ENCODE measurements around the gene CARNS1.
"Not testable (repeated sequence)": the region's sequence is repeated elsewhere in the genome, so short reads cannot be mapped to it uniquely, and the experiment has no call there.

The CARNS1 gene

DNA sequence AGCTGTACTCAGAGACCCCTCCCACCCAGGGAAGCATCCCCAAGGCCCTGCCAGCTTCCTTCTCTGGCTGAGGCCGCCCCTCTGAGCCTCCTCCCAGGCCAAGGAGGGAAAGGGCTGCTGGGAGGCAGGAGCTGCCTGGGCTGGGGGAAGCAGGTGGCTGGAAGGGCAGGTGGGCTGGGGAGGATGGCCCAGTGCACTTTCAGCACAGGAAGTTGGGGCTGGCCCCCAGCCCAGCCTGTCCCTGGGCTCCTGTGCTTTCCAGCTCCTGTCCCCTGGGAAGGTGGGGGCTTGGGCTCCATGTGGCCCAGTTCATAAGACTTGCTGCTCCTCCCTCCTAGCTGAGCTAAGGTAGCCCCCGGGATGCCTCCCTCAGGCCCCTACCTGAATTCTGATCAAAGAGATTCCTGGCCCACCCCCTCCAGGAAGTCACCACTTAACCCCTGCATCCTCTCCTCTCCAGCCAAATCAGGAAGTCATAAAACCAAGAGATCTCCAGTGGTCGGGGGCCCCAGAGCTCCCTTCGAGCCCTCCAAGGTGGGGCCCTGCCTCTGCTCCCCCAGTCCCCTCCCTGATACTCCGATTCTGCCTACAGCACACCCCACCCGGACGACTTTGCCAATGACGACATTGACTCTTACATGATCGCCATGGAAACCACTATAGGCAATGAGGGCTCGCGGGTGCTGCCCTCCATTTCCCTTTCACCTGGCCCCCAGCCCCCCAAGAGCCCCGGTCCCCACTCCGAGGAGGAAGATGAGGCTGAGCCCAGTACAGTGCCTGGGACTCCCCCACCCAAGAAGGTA, 18.7 kb upstream of the CARNS1 start:
- DNase-seq (ENCODE audit: low read depth): no peak

DNA sequence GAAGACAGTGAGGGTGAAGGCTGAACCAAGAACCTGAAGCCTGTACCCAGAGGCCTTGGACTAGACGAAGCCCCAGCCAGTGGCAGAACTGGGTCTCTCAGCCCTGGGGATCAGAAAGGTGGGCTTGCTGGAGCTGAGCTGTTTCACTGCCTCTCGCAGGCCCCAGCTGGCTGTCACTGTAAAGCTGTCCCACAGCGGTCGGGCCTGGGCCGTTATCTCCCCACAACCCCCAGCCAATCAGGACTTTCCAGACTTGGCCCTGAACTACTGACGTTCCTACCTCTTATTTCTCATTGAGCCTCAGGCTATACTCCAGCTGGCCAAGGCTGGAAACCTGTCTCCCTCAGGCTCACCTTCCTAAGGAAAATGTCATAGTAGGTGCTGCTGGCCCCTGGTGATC, 17.9 kb upstream of the CARNS1 start:
- DNase-seq (ENCODE audit: low read depth): no peak

DNA sequence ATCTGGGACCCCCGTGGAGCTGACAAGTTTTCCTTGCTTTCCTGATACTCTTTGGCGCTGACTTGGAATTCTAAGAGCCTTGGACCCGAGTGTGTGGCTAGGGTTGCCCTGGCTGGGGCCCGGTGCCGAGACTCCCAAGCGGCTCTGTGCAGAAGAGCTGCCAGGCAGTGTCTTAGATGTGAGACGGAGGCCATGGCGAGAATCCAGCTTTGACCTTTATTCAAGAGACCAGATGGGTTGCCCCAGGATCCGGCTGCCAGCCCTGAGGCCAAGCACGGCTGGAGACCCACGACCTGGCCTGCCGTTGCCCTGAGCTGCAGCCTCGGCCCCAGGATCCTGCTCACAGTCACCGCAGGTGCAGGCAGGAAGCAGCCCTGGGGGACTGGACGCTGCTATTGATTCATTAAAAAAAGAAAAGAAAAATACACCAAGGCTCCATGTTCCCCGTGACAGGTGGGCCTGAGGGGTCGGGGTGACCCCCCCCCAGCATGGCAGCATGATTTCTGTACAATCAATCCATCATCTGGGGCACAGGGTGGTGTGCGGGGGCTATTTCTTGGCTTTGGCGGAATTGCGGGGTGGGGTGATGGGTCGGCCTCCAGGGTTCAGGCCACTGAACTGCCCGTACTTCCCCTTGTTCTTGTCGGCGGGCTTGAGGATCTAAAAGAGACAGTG, 17.4 kb upstream of the CARNS1 start:
- DNase-seq (ENCODE audit: low read depth): no peak

DNA sequence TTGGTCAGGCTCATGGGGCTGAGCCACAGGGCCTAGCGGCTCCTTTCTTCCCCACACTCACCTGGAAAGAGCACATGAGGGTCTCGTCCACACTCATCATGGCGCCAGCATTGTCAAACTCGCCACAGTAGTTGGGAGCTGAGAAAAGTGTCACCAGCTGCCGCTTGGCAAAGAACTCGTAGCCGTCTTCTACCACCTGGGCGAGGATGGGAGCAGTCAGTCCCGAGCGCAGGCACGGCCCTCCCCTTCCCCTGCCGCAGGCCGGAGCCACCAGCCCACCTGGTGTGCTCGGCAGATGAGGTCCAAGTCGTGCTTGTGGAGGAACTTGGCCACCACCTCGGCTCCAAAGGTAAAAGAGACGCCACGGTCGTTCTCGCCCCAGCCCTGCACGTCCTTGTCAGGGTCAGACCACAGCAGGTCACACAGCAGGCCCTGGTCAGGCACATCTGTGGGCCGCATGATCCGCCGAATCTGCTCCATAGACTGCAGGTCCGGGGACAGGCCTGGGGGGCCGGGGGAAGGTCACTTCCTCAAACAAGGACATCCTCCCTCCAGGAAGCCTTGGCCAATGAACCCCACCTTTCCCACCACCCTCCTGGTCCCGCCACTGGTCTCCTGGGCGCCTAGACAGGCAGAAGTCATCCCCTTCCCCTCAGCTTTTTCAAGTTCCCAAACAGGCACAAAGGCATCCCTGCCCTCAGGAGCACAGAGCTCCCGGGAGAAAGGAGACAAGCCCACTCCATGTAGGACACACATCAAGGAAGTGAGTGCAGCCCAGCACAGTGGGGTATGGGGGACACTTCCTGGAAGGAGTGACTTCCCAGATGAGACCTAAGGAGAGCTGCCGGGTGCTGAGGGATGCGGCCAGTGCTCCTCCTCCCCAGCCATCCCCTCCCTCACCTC, 16.6 kb upstream of the CARNS1 start:
- DNase-seq (ENCODE audit: low read depth): no peak

DNA sequence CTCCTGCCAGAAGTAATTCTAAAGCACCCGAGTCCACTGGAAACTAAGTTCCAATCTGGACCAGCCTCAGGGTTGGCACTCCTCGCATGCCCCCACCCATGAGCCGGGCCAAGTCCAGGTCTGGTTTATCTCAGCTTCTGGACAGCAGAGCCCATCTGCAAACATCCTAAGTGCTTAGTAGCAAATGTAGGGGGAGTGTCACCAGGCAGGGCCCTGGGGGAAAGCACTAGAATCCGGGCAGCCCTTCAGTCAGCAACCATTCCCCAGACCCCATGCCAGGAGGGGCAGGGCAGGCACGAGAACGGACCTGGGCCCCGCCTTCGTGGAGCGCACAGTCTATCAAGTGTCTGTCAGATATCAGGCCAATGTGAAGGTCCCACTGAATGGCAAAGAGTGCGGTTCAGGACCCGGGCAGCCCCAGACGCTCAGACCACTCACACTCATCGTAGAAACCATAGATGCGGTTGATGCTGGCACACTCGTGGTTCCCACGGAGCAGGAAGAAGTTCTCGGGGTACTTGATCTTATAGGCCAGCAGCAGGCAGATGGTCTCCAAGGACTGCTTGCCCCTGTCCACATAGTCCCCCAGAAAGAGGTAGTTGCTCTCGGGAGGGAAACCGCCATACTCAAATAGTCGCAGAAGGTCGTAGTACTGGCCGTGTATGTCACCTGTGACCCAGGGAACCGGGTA, 15.1 kb upstream of the CARNS1 start:
- DNase-seq (ENCODE audit: low read depth): no peak

DNA sequence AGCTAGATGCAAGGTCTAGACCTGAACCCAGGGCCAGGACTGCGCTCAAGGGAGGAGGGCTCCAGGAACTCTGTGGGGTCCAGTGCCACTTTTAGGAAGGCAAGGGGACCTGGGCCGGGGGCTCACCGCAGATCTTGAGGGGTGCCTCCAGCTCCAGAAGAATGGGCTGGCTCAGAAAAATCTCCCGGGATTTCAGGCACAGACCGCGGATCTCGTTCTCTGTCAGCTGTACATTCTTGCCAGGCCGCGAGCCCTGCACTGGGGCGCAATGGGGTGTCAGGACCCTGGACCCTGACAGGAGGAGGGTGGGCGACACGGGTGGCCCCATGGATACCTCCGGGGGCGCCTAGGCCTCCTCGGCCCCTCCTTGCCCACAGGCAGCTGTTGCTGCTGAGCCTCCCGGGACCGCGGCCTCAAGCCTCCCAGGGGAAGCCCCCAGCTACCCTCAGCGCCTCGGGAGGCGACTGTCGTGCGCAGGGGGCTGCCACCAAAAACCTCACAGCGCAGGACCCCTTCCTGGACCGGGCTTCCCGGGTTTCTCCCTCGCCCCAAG, 14.5 kb upstream of the CARNS1 start:
- DNase-seq (ENCODE audit: low read depth): no peak

DNA sequence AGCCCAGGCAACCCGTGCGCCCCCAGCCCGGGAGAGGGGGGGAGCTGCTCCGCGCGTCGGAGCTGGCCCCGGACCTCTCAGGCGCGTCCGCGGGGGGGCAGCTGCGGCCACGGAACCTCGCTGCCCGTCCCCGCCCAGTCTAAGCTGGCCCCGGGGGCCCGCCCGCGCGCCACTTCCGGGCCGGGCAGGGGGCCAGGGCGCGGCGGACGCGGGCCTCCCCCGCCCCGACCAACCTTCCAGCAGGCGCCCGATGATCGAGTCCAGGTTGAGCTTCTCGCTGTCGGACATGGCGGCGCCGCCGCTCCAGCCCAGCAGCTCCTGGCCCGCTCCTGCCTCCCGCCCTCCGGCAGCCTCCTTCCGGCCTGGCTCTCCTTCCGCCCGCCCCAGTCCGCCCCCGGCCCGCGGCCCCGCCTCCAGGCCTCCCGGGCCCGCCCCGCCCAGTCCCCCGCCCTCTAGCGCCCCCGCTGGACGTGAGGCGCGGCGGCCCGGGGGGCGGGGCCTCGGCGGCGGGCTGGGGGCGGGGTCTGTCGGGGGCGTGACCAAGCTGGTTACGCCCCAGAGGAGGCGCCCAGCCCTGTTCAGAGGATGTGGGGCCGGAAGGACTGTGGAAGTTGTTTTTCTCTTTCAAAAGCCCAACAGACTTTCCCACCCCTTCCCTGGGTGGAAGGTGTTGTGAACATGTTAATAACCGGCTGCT, 13.8 kb upstream of the CARNS1 start, which contains the start of gene PPP1CA:
TSS of gene PPP1CA (minus strand) at position 364 of the 697 bp plus-strand sequence. CDS start at position 288, 76 bp downstream.
- peak; percentile 84 for DNase-seq (ENCODE audit: low read depth)

DNA sequence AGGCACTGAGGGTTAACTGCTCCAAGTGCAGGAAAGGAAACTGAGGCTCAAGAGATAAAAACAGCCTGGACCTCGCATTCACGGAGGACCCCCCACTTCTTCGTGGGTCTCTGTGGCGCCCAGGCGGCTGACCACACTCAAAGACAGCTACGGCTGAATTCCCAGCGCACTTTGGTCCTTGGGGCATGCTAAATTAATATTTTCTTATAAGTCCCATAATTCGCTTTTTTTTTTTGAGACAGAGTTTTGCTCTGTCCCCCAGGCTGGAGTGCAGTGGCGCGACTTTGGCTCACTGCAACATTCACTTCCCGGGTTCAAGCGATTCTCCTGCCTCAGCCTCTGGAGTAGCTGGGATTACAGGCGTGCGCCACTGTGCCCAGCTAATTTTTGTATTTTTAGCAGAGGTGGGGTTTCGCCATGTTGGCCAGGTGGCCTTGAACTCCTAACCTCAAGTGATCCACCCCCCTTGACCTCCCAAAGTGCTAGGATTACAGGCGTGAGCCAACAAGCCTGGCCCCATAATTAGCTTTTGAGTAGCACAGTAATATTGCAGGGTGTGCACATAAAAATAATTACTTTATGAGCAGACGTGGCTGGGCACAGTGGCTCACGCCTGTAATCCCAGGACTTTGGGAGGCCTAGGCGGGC, 13.2 kb upstream of the CARNS1 start:
- DNase-seq (ENCODE audit: low read depth): not testable (repeated sequence)

DNA sequence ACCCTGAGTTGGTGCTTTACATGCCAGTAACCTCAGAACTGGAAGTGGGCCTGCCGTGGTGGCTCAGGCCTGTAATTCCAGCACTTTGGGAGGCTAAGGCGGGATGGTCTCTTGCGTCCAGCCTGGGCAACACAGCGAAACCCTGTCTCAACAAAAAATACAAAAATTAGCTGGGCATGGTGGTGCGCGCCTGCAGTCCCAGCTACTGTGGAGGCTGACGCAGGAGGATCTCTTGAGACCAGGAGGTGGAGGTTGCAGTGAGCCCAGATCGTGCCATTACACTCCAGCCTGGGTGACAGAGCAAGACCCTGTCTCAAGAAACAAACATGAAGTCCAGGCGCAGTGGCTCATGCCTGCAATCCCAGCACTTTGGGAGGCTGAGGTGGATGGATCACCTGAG, 12.4 kb upstream of the CARNS1 start:
- not testable (repeated sequence) for DNase-seq (ENCODE audit: low read depth)

DNA sequence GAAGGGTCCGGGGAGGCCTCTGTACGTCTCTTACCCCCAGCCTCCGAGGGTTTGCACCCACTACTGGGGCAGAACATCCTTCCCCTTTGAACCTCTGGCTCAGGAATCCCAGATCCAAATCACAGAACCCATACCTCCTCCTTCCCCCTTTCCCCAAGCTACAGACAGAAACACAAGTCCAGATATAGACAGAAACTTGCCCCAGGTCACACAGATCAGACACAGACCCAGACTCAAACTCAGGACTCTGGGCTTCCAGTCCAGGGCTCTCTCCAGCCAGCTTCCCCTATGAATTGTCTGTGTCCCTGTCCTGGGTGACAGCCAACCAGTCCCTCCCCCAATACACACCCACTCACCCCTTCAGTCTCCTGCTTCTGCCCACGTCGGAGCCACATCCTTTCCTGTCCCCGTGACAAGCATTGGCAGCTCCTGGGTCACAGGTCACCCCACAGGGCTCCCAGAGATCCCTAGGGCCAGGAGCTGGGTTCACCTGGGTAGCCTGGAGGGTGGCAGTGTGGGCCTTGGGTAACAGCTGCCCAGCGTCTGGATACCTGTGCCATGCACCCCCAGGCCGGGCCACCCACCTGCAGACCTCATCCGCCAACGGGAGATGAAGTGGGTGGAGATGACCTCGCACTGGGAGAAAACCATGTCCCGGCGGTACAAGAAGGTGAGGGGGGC, 10.8 kb upstream of the CARNS1 start:
- DNase-seq (ENCODE audit: low read depth): no peak

DNA sequence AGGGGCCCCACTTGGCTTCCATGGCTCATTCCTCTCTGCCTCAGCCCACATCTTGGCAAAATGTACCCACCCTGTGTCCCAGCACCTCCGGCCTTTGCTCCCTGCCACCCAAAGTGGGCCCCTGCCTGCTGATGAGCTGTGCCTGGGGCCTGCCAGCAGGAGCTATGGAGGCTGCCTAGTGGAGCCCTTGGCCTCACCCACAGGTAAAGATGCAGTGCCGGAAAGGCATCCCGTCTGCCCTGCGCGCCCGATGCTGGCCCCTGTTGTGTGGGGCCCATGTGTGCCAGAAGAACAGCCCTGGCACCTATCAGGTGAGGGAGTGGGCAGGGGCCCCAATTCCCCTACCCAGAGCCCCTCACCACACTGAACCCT, 10.3 kb upstream of the CARNS1 start:
- DNase-seq (ENCODE audit: low read depth): no peak

DNA sequence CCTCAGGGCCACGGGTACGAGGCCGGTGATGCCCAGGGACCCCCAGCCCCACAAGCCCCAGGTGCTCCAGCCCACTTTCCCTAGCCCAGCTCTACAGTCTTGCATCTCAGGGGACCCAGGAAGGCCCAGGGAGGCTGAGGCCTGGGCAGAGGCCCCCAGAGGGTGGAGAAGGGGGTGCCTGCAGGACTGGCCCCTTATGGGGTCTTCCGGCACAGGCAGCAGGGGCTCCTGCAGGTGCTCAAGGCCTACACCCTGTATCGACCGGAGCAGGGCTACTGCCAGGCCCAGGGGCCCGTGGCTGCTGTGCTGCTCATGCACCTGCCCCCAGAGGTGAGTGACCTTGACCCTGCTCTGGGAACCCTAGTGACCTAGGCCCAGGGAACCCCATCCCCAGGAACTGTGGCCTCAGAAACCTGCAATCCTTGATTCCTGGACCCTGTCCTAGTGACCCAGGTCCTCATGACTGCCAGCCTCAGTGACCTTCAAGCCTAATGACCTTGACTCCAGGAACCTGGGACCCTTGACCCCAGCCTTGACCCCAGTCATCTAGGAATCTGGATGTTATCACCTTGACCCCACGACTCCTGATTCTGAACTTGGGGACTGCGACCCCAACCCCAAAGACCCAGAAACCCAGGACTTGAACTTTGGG, 9.7 kb upstream of the CARNS1 start:
- no peak for DNase-seq (ENCODE audit: low read depth)

DNA sequence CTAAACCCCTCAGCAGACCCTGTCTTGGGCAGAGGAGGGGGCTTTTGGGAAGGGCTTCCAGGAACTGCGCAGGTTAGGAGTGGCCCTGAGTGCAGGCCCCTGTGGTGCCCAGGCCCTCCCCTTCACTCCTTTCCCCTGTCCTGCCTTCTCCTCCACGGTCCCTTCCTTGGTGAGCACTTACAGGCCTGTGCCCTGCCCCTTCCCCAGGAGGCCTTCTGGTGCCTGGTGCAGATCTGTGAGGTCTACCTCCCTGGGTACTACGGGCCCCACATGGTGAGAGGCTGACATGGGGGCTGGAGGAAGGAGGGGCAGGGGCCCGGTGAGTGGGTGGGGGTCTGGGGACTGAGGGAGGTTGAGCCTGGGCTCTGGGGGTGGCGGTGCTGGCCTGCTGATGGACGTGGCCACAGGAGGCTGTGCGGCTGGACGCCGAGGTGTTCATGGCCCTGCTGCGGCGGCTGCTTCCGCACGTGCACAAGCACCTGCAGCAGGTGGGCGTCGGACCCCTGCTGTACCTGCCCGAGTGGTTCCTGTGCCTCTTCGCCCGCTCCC, 9.0 kb upstream of the CARNS1 start:
- no peak for DNase-seq (ENCODE audit: low read depth)

DNA sequence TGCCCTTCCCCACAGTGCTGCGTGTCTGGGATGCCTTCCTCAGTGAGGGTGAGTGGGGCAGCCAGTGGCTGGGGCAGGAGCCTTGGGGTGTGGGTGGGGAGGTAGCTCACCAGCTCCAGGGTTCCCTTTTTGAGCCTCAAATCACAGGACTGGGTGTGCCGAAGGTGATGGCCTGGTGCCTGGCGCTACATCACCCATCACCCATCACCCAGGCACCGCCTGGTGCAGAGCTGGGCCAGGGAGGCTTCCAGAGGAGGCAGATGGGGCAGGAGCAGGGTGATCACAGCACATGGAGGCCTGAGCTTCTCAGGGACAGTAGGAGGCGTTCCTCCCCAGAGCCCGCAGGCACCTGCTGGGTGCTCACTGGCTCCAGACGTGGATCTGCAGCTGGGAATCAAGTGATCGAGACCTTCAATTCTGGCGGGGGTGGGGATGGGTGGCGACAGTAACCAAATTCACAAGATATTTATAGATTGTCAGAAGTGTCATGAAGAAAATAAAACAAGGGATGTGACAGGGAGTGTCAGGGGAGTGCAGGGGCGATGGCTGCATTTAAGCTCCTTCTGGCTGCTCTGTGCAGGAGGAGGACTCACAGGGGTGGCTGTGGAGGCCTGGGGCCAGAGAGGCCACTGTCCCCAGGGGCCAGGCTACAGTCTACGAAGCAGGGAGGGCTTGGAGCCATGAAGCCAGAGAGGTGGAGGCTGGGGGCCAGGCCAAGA, 8.3 kb upstream of the CARNS1 start:
- DNase-seq (ENCODE audit: low read depth): no peak

DNA sequence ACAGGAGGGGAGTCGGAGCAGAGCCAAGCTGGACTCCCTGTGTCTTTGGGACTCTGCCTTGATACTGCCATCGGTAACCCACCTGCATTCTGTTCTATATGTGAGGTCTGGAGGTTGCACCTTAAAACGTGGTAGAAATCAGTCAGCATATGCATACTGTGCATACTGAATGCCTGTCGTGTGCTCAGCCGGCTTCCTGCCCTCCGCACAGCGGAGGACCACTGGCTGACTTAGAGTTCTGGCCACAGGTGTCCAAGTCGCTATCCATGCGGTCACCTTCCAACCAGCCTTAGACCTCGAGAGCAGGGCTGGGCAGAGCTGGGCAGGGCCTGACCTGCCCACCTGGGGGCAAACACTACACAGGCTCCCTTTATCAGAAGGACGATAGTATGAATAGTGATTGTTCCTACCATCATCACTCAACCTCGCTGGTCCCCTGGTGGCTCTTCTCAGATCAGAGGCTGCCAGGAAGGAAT, 7.8 kb upstream of the CARNS1 start:
- no peak for DNase-seq (ENCODE audit: low read depth)

DNA sequence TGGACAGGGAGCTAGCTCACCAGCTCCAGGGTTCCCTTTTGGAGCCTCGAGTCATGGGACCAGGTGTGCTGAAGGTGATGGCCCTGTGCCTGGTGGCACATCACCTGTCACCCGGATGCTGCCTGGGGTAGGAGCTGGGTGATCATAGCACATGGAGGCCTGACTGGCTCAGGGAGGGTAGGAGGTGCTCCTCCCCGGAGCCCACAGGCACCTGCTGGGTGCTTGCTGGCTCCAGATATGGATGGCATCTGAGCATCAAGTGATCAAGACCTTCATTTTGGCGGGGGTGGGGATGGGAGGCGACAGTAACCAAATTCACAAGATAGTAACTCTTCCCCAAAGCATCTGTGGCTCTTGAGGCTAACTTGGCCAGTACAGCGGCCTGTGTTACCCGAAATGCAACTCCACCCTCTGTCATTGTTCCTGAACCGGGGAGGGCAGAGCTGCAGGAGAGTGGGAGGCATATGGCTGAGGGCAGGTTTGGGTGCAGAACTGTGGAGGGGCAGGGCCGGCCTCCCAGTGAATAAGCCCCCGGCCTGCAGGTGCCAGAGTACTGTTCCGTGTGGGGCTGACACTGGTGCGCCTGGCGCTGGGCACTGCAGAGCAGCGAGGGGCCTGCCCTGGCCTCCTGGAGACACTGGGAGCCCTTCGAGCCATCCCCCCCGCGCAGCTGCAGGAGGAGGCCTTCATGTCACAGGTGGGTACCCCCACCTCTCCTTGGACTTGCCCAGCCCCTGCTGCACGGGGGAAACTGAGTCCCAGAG, 6.9 kb upstream of the CARNS1 start:
- no peak for DNase-seq (ENCODE audit: low read depth)

DNA sequence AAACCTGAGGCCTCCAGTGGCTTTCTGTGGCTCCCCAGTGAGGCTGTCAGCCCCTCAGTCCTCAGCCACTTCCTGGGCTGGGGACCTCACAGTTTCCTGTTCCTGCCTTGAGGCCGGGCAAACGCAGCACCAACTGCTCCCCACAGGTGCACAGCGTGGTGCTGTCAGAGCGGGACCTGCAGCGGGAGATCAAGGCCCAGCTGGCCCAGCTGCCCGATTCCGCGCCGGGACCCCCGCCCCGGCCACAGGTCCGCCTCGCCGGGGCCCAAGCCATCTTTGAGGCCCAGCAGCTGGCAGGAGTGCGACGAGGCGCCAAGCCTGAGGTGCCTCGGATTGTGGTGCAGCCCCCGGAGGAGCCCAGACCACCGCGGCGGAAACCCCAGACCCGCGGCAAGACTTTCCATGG, 6.2 kb upstream of the CARNS1 start:
- DNase-seq (ENCODE audit: low read depth): peak; percentile 56

All from stimulated activated CD8-positive, alpha-beta memory T cell treated with anti-CD3 and anti-CD28 coated beads, Interleukin-4, amount 100 ng/mL, for 24 hours (primary cell).